HCT116 (cell line): ENCODE results near the gene POMGNT2. TPM values are rescaled to one million over a fixed set of nuclear protein-coding genes. Genes with fewer than 3 reads are reported as not detected.

Source experiments
- ATAC-seq: fragments of 200-7000 bp; cut with Tn5 transposase; 2 replicates; pipeline ENCODE4 v1.9.1; 2020; ENCODE audit warnings: mild to moderate bottlenecking, moderate library complexity
- BruUV-seq: library from RNA; stranded (reverse); fragments of 400-500 nt; replicated peaks from 2 replicates; lab custom pipeline; 2021; lab: Mats Ljungman, UMichigan
- CTCF ChIA-PET: fragments of 300-600 bp; sonication (Branson Sonifier 250); formaldehyde crosslinking; loops from one replicate; lab custom pipeline; 2021; ENCODE audit warnings: antibody characterized with exemption; lab: Charles Lee
- POLR2A ChIA-PET: fragments of 300-600, 350-600 bp; sonication (Branson Sonifier 250); formaldehyde crosslinking; loops from one replicate; lab custom pipeline; 2021; ENCODE audit warnings: antibody characterized with exemption; lab: Charles Lee
- RAD21 ChIA-PET, 2 experiments: fragments of 300-600 bp; sonication (Branson Sonifier 250); formaldehyde crosslinking; loops; one replicate each; lab custom pipeline; 2023; ENCODE audit warnings: low total read pairs in 2 of 2; ENCODE audit not compliant: uncharacterized antibody in 2 of 2, unreplicated experiment in 2 of 2, low non-redundant PET in 1 of 2; lab: Charles Lee
- DNase-seq: peaks from one replicate; pipeline ENCODE4 v3.0.0-alpha.2; 2010; ENCODE audit warnings: low read depth, low spot score
- H2AFZ ChIP-seq: fragments of 200-600 bp; shearing (Covaris generic), sonication (generic); 2 replicates; pipeline ENCODE4 v1.6.1; 2017; ENCODE audit warnings: low read depth, mixed run types, mixed read lengths, antibody characterized with exemption, low read length; ENCODE audit not compliant: poor library complexity, severe bottlenecking
- H3K27ac ChIP-seq: 2 replicates; pipeline ENCODE4 v1.5.1; 2012; ENCODE audit warnings: low read depth, low read length
- H3K27me3 ChIP-seq: fragments of 200-600 bp; sonication (generic); 2 replicates; pipeline ENCODE4 v1.6.1; 2016; ENCODE audit warnings: mixed run types, low read length, mixed read lengths; ENCODE audit not compliant: insufficient read depth
- H3K36me3 ChIP-seq, 2 experiments: fragments of 200-500 bp in 1 of 2; fragments of 200-600 bp in 1 of 2; sonication (Bioruptor generic) in 1 of 2; sonication (generic) in 1 of 2; 2 replicates each; pipeline versions ENCODE4 v1.5.1 to v1.6.1; 2014 to 2016; ENCODE audit warnings: low read length in 2 of 2, inconsistent platforms in 1 of 2, mixed read lengths in 1 of 2, mixed run types in 1 of 2; ENCODE audit not compliant: insufficient read depth in 2 of 2, control insufficient read depth in 1 of 2
- H3K4me1 ChIP-seq, 2 experiments: fragments of 200-600 bp in 1 of 2; sonication (generic) in 1 of 2; 2 replicates each; pipeline versions ENCODE4 v1.5.1 to v1.6.1; 2012 to 2017; ENCODE audit warnings: low read length in 2 of 2, inconsistent platforms in 1 of 2, mild to moderate bottlenecking in 1 of 2, mixed read lengths in 1 of 2, mixed run types in 1 of 2, moderate library complexity in 1 of 2; ENCODE audit not compliant: insufficient read depth in 2 of 2, control insufficient read depth in 1 of 2
- H3K4me2 ChIP-seq: fragments of 200-600 bp; sonication (generic); 2 replicates; pipeline ENCODE4 v1.6.1; 2017; ENCODE audit warnings: mixed run types, low read length, mixed read lengths
- H3K4me3 ChIP-seq, 2 experiments: fragments of 200-600 bp in 1 of 2; sonication (generic) in 1 of 2; replicated peaks in 1 of 2; 2 replicates each; pipeline ENCODE4 v1.5.1; 2011 to 2016; ENCODE audit warnings: low read length in 2 of 2, control low read depth in 1 of 2, low read depth in 1 of 2, mild to moderate bottlenecking in 1 of 2, mixed read lengths in 1 of 2, mixed run types in 1 of 2
- H3K79me2 ChIP-seq: fragments of 200-600 bp; sonication (generic); 2 replicates; pipeline ENCODE4 v1.6.1; 2017; ENCODE audit warnings: mild to moderate bottlenecking, mixed run types, low read length, moderate library complexity, mixed read lengths; ENCODE audit not compliant: insufficient read depth
- H3K9ac ChIP-seq: fragments of 200-600 bp; sonication (generic); 2 replicates; pipeline ENCODE4 v1.6.1; 2016; ENCODE audit warnings: low read length, mixed read lengths
- H3K9me2 ChIP-seq: fragments of 200-600 bp; sonication (generic), shearing (Covaris generic); 2 replicates; pipeline ENCODE4 v1.6.1; 2017; ENCODE audit warnings: mixed run types, mild to moderate bottlenecking, moderate library complexity; ENCODE audit not compliant: insufficient read depth
- H3K9me3 ChIP-seq, 2 experiments: fragments of 200-500 bp in 1 of 2; fragments of 200-600 bp in 1 of 2; sonication (Bioruptor generic) in 1 of 2; sonication (generic) in 1 of 2; 2 replicates each; pipeline ENCODE4 v1.6.1; 2014 to 2017; ENCODE audit warnings: low read length in 2 of 2, mixed read lengths in 2 of 2, inconsistent platforms in 1 of 2, low read depth in 1 of 2, mild to moderate bottlenecking in 1 of 2, mixed run types in 1 of 2, moderate library complexity in 1 of 2; ENCODE audit not compliant: control insufficient read depth in 1 of 2, insufficient read depth in 1 of 2
- H4K20me1 ChIP-seq: fragments of 200-600 bp; sonication (generic), shearing (Covaris generic); 2 replicates; pipeline ENCODE4 v1.6.1; 2017; ENCODE audit warnings: mixed run types, mild to moderate bottlenecking, moderate library complexity; ENCODE audit not compliant: insufficient read depth
- CBX3 ChIP-seq: IDR thresholded peaks from 2 replicates; pipeline ENCODE4 v1.6.1; 2012; ENCODE audit warnings: low read depth
- EZH2 ChIP-seq: fragments of 200-600 bp; sonication (generic); IDR thresholded peaks from 2 replicates; pipeline ENCODE4 v1.6.1; 2017; ENCODE audit warnings: antibody characterized with exemption, mixed run types
- FOSL1 ChIP-seq: IDR thresholded peaks from 2 replicates; pipeline ENCODE4 v1.6.1; 2012; ENCODE audit warnings: low read depth
- JUND ChIP-seq: IDR thresholded peaks from 2 replicates; pipeline ENCODE4 v1.6.1; 2012
- REST ChIP-seq: IDR thresholded peaks from 2 replicates; pipeline ENCODE4 v1.6.1; 2012; ENCODE audit warnings: low read depth
- SIN3A ChIP-seq: IDR thresholded peaks from 2 replicates; pipeline ENCODE4 v1.6.1; 2012; ENCODE audit warnings: low read depth
- SP1 ChIP-seq: IDR thresholded peaks from 2 replicates; pipeline ENCODE4 v1.6.1; 2012; ENCODE audit warnings: low read depth
- SRF ChIP-seq: IDR thresholded peaks from 2 replicates; pipeline ENCODE4 v1.6.1; 2012; ENCODE audit warnings: low read depth
- YY1 ChIP-seq: IDR thresholded peaks from 2 replicates; pipeline ENCODE4 v1.6.1; 2011; ENCODE audit warnings: low read length, low read depth, moderate library complexity, mild to moderate bottlenecking; ENCODE audit not compliant: insufficient replicate concordance; ENCODE audit errors: extremely low read depth
- ZFX ChIP-seq: fragments of 450-650 bp; IDR thresholded peaks from 2 replicates; pipeline ENCODE4 v1.6.1; 2017
- intact Hi-C: fragments of 100-400 bp; cut with micrococcal nuclease; formaldehyde crosslinking; loops from 2 replicates; pipeline ENCODE4 v1.10.0; 2022
- total RNA-seq: library from RNA; stranded (reverse); gene quantifications from one replicate; pipeline ENCODE4 v1.2.1, GENCODE V29; 2021; ENCODE audit not compliant: unreplicated experiment

The POMGNT2 gene
- total RNA-seq, 1 experiment from 2014 or later: 21.6 TPM

DNA sequence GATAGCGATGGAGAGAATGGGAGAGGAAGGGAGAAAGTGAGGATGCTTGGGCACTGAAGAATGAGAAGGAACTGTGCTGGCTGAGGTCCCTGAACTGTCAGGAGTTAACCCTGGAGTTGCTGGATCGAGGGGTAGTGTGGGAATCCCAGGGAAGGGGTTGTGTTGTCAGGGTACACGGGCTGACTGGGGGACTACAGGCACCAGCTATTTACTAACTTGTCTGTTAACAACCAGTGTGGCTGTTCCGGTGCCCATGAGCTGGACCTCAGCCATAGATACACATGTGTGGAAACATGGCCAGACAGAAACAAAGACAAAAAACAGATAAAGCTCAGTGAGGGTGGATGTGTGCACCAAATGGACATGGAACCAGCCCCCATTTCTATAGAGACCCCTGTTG is 71.7 kb downstream of the POMGNT2 start:
- CTCF ChIA-PET: interaction anchor here (0.8 kb wide), 1 partner anchor 37 kb away, joined by 5 read pairs; no protein-coding TSS in a partner anchor

More for the DNA sequence above, 71.7 kb downstream of the POMGNT2 start:
- BruUV-seq: no TSS peak
- TF ChIP-seq SP1 (no peak), SRF (no peak), ZFX (no peak), YY1 (no peak), JUND (no peak), CBX3 (no peak), REST (no peak), EZH2 (no peak), FOSL1 (no peak), SIN3A (no peak)
- ATAC-seq (no peak), DNase-seq (no peak)
- Histone ChIP-seq H3K79me2 (no peaks in the 10 kb centered on the region), H3K9ac (no peak overlapping the region), H2AFZ (no peak overlapping the region), H3K27ac (no peak overlapping the region), H3K4me2 (no peak overlapping the region), H3K4me3 (no peak overlapping the region), H3K27me3 (no peaks in the 10 kb centered on the region; the same call in 1 of the 2 replicates), H3K9me3 (no peaks in the 10 kb centered on the region), H3K4me1 (no peaks in the 10 kb centered on the region), H4K20me1 (no peaks in the 10 kb centered on the region), H3K36me3 (no peaks in the 10 kb centered on the region), H3K9me2 (no peaks in the 10 kb centered on the region)
- ChIA-PET RAD21 (no interaction called here), POLR2A (no interaction called here)
- intact Hi-C loops: no loop called here
